ENCODE results near the gene EPS8L2.
"Not testable (repeated sequence)": the region's sequence is repeated elsewhere in the genome, so short reads cannot be mapped to it uniquely, and the experiment has no call there.

The EPS8L2 gene

DNA sequence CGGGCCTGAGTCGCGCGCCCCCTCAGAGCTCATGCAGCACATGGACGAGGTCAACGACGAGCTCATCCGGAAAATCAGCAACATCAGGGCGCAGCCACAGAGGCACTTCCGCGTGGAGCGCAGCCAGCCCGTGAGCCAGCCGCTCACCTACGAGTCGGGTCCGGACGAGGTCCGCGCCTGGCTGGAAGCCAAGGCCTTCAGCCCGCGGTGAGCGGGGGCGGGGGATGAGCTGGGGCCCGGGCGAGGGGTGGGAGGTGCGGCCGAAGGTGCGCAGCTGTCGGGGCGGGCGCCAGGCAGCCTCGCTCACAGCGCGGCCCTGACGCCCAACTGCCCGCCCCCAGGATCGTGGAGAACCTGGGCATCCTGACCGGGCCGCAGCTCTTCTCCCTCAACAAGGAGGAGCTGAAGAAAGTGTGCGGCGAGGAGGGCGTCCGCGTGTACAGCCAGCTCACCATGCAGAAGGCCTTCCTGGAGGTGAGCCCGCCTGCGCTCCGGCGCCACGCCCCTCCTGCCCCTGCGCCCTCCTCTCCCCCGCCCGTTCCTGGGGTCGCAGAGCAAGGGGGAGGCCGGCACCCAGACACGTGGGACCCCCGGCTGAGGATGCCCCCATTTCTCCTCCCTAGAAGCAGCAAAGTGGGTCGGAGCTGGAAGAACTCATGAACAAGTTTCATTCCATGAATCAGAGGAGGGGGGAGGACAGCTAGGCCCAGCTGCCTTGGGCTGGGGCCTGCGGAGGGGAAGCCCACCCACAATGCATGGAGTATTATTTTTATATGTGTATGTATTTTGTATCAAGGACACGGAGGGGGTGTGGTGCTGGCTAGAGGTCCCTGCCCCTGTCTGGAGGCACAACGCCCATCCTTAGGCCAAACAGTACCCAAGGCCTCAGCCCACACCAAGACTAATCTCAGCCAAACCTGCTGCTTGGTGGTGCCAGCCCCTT, 20.5 kb downstream of the EPS8L2 start:
- no peak for DNase-seq

DNA sequence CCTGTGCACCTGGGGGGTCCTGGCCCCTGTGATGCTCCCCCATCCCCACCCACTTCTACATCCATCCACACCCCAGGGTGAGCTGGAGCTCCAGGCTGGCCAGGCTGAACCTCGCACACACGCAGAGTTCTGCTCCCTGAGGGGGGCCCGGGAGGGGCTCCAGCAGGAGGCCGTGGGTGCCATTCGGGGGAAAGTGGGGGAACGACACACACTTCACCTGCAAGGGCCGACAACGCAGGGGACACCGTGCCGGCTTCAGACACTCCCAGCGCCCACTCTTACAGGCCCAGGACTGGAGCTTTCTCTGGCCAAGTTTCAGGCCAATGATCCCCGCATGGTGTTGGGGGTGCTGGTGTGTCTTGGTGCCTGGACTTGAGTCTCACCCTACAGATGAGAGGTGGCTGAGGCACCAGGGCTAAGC, 21.3 kb downstream of the EPS8L2 start:
- no peak for DNase-seq

DNA sequence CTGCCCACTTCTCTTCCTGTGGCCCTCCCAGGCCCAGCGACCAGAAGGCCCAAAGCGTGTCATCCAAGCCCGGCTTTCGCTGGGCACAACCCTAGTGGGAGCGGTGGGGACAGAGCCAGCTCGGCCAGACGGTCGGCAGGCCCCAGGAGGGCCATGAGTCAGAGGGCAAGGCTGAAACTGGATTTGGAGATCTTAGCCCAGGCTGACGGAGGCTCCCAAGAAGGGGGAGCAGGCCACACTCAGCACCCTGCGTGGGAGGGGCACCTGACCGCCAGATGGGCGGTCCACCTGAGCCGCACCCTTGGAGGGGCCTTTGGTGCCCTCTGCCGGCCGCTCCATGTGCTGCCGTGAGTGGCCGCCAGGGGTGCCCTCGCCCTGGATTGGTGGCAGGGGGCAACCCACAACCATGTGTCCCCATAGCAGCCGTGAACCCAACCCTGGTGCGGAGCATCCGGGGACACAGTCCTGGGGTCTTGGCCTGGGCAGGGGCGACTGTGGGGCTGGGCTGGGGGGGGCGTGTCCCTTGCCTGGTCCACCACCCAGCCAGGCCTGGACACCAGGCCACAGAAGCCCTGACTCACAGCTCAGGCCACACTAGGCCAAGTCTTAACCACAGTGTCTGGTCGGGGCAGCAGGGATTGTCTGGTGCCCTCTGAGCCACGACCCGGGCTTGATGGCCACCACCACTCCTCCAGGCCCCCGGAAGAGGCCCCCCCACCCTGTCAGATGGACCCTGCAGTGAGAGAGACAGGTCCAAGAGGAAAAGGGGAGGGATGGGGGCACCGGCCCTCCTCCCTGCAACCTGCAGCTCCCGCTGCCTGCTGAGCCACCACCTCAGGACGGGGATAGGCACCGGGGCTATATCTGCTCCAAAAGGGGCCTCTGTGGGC, 22.1 kb downstream of the EPS8L2 start:
- peak; percentile 65 for DNase-seq

DNA sequence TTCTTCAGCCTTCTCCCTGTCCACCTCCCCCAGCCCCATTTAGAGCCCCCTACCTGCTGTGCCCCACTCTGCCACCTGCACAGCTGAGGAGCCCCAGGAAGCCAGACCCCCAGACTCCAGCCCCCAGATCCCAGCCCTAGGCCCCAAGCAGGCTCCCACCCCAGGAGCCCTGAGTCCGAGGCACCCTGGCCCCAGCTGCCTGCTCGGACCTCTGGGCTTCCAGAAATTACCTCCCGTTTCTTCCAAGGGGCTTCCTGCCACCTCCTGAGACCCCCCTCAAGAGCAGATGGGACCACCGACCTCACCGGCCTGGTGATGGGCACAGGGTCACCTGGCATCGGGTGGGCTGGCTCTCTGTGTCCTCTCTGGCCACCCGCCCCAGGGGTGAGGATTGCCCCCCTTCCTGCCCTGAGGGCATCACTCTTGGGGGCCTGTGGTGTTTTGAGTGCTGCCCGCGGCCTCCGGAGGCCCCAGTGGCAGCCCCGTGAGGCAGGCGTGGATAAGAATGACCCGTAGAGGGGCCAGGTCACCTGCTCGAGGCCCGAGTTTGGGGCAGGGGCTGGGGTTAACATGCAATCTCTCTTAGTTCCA, 23.0 kb downstream of the EPS8L2 start:
- no peak for DNase-seq

DNA sequence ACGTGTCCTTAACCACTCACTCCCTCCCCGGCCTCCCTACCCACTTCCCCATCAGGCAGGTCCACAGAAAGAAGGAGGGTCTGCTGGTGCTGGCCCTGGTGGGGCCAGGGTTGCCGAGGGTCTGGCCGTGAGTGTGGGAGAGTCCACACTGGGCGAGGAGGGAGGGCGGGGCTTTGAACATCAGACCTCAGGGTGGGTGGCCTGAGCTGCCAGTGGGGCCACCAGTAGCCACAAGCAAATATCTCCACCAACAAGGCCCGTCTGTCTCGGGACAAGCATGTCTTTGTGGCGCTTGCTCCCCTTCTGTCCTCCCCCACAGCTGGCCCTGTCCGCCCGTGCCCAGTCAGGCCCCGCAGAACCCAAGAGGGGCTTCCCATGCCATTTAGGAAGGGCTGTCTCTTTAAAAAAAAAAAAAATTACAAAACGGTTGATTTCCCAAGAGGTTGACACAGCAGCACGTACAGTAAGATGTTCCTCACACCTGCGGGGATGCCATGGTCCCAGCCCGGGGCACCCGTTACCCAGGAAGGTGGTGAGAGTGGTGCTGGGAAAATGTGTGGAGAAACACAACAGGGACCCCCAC, 23.6 kb downstream of the EPS8L2 start:
- DNase-seq: no peak

DNA sequence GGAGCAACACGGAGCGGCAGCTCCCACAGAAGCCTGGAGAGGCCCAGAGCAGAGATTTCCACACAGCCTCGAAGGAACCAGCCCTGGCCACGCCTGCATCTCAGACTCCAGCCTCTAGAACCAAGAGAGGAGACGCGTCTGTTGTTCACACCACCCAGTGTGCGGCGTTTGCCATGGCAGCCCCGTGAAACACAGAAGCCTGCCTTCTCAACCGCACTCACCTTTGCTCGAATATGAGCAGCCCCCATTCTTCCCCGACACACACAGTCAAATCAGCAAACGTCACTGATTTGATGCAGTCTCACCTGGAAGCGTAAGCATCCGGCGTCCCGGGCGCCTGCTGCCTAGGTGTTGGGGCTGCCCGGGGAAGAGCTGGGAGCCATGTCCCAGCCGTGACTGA, 27.0 kb downstream of the EPS8L2 start:
- DNase-seq: no peak

DNA sequence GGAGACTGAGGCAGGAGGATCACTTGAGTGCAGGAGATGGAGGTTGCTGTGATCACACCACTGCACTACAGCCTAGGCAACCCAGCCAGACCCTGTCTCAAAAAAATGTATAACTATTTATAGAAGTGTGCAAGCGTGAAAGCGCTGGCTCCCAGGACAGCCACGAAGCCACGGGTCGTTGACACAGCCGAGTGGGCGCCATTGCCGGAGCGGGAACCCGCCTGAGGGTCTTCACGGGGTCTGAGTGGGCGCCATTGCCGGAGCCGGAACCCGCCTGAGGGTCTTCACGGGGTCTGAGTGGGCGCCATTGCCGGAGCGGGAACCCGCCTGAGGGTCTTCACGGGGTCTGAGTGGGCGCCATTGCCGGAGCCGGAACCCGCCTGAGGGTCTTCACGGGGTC, 28.5 kb downstream of the EPS8L2 start:
- not testable (repeated sequence) for DNase-seq

DNA sequence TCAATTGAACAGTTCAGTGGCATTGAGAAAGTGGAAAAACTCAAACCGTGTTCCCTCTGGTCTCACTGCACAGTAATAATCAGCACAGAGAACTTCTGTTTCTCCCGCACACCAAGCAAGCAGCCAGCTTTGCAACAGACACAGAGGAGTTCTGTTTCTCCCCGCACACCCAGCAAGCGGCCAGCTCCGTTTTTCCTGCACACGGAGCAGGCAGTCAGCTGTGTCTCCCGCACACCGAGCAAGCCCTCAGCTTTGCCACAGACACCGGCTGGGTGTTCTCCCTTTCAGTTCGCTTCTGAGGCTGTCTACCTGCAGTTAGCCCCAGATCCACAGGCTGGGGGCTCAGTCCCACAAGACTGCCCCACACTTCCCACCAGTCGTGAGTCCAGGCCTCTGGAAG, 31.3 kb downstream of the EPS8L2 start:
- no peak for DNase-seq

DNA sequence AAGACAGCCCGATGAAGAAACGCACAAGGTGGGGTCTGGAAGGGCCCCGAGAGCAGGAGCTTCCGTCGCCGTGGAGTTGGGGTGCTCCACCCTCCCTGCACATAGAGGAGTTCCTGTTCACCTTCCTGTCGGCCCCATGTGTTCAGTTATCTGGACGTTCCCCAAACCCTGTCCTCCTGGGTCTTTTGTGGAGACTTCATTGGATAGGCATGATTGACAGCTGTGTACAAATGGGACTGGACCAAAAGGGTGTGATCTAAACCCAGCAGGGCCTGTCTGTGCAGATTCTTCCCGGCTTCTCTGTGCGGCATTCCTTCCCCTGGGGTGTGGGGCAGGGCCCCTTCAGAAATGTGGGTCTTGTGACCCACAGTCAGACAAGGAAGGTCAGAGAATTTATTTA, 31.9 kb downstream of the EPS8L2 start:
- DNase-seq: not testable (repeated sequence)

DNA sequence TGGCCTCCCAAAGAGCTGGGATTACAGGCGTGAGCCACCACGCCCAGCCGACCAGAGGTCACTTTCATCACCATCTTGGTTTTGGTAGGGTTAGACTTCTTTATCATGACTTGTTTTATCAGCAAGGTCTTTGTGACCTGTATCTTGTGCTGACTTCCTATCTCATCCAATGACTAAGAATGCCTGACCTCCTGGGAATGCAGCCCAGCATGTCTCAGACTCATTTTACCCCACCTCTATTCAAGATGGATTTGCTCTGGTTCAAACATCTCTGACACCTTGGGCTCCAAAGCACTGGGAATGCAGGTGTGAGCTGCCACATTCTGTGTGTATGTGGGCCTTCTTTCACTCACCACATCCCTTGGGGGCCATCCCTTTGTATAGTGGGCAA, 36.1 kb downstream of the EPS8L2 start:
- DNase-seq: no peak

DNA sequence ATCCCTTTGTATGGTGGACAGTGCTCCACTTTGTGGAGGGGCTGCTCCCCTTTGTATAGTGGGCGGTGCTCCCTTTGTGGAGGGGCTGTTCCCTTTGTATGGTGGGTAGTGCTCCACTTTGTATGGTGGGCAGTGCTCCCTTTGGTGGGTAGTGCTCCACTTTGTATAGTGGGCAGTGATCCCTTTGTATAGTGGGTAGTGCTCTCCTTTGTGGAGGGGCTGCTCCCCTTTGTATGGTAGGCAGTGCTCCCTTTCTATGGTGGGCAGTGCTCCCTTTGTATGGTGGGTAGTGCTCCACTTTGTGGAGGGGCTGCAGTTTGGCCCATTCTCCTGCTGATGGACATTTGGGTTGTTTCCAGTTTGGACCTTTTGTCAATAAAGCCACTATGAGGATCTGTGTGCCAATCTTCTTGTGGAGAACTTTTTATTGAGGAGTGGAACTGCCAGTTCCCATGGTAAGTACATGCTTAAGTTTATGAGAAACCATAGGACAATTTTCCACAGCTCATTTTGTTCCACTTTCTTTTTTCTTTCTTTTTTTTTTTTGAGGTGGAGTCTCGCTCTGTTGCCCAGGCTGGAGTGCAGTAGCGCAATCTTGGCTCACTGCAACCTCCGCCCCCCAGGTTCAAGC, 36.7 kb downstream of the EPS8L2 start:
- no peak for DNase-seq

DNA sequence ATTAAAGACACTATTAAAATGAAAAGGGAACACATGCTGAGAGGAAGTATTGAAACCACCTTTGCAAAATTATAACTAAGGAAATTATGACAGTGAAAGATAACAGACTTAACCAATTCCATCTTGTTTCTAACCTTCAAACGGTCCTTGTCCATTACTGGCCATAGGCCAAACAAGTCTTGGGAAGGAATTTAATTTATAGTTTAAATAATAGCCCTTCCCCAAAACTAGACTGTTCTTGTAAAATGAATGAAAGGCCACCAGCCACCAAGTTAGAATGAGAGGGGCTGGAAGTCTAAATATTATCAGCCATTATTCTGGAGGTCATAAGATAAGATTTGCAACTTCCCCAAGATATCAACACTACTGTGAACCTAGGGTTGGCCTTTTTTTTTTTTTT, 39.4 kb downstream of the EPS8L2 start:
- DNase-seq: no peak

DNA sequence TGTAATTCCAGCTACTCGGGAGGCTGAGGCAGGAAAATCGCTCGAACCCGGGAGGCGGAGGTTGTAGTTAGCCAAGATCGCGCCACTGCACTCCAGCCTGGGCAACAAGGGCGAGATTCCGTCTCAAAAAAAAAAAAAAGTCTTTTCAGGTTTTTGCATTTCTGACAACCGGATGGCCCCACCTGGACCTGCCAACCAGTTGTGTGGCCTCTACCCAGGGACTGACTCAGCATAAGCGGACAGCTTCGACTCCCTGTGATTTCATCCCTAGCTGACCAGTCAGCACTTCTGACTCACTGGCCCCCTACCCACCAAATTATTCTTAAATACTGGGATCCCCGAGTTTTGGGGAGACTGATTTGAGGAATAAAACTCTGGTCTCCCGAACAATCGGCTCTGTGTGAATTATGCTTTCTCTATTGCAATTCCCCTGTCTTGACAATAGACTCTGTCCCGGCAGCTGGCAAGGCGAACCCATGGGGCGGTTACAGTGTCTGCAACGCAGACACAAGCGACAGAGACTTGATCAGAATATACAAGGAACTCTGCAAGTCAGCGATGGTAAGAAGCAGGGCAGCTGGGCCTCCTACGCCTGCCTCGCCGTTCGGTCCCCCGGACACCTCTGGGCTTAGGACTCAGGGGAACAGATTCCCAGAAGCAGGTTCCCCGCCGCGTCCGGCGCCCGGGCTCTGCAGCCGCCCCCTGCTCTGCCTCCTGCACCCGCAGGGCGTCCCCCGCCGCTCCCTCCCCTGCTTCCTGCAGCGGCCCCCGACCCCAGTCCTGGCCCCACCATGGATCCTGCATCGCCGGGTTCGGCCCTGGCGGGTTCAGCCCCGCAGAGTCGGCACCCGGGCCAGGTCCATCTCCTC, 40.5 kb downstream of the EPS8L2 start:
- DNase-seq: no peak

DNA sequence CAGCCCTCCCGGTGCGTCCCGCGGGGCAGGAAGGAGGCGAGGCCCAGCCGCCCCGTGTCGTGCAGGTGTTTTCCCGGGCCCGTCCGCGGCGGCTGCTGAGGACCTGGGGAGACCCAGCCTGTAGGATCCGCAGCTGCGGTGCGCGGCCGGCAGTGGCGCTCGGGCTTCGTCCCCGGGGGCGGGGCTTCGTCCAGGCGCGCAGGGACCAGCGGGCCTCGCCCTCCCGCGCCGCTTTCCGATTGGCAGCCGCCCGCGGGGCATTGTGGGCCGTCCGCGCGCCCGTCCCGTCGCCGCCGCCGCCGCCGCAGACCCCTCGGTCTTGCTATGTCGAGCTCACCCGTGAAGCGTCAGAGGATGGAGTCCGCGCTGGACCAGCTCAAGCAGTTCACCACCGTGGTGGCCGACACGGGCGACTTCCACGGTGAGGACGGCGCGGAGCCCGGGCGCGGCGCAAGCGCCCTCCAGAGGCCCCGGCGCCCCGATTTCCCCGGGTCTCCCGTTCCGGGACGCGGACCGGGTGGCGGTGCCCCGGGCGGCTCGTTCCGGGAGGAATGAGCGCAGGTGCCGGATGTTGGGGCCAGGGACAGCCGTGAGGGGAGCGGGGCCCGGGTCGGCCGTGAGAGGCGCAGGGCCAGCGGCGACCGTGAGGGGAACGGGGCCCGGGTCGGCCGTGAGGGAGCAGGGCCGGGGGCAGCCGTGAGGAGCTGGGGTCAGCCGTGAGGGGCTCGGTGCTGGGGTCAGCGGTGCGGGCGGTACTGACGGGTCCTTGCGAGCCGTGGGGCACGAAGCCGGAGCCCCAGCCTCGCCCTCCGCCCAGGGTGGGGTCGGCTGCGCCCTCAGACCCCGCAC, 41.4 kb downstream of the EPS8L2 start, which contains the start of gene TALDO1:
TSS of gene TALDO1 (plus strand) at position 307 of the 849 bp plus-strand sequence. CDS start at position 325, 18 bp downstream.
- peak; percentile 90 for DNase-seq

DNA sequence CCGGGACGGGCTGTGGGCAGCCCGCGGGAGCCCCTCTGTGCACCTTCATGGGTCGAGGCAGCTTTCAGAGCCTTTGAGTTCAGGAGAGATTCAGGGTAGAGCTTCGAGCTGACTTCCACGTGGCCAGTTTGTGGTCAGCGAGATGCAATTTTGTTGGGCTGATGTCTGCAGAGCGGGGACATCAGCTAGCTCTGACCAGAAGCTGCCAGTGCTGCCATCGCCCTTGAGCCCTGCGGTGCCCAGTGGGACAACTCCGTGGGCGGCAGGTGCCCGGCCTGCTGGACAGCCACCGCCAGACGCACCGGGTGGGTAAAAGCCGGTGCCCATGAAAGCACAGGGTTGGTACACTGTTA, 42.0 kb downstream of the EPS8L2 start:
- no peak for DNase-seq

DNA sequence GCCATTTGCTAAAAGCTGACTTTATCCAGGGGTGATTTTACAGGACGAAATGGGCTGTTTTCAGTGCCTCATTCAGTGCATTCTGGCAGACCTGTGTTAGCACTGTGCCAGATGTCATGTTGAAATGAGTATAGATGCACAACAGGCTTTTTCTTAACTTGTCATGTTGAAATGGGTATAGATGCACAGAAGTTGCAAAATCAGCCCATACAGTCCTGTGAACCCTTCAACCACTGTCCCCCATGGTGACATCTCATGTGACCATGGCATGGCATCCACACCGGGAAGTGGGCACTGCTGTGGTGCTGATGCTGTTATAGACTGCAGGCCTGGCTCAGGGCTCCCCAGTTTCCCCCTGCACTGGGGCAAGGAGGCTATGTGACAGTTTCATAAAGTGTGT, 43.7 kb downstream of the EPS8L2 start:
- no peak for DNase-seq

DNA sequence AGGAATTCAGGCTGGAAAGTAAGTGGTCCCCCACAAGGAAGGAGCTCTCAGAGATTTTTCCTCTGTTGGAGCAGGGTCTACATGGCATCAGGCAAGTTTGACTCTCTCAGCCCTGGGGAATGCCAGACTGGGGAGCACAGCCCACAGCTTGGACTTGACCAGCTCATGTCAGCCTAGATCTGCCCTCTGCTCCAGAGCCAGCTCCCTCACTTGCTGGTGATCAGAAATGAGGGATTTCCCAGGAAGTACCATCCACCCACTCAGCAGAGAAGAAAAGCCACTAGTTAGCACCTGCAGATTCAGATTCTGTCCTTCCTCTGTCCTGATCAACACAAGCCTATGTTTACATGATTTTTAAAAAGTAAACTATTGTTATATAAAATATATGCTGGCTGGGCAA, 54.2 kb downstream of the EPS8L2 start:
- DNase-seq: no peak

DNA sequence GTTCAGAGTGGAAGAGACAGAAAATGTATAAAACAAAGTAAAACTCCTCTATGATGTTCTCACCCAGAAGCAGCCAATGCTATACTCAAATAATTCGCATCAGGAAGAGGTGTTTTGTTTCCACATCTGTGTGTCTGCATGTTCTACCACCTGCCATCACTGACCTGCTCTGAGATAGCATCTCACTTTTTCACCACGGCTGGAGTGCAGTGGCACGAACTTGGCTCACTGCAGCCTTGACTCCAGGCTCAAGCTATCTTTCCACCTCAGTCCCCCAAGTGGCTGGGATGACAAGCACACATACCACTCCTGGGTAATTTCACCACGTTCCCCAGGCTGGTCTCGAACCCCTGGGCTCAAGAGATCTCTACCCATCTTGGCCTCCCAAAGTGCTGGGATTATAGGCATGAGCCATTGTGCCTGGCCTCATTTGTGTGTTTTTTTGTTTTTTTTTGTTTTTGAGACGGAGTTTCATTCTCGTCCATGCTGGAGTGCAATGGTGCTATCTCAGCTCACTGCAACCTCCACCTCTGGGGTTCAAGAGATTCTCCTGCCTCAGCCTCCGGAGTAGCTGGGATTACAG, 55.6 kb downstream of the EPS8L2 start:
- DNase-seq: no peak

DNA sequence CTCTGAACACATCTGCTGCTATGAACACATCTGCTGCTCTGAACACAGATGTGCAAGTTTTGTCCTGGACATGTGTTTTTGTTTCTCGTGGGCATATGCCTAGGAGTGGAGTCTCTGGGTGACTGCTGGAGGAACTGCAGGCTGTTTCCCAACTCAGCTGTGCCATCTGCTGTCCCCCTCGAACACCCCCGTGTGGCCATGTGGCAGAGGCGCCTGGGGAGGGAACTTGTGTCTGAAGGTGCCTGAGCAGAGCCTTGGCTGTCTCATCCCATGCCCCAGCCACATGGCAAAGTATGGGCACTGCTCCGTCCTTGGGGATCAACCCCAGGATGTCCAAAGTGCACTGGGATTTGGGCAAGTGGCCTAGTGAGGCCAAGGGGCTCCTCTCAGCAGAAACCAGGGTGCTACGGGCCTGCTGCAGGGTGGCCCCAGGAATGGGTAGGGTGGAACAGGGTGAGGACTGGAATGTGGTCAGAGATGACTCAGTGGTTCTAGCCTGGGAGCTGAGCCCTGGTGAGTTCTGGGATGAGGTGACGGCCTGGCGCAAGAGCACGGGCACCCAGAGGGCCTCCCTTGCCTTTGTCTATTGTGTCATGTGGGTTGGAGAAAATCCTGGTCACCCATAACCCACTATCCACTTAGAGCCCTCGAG, 56.5 kb downstream of the EPS8L2 start:
- DNase-seq: no peak

DNA sequence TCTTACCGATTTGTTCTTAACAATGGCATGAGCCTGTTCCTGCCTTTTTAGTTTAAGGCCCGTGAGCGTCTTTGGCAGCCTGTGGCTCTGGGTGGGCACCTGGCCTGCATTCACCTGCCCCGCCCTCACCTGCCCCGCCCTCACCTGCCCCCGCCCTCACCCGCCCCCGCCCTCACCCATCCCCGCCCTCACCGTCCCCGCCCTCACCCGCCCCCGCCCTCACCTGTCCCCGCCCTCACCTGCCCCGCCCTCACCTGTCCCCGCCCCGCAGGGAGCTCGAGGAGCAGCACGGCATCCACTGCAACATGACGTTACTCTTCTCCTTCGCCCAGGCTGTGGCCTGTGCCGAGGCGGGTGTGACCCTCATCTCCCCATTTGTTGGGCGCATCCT, 57.0 kb downstream of the EPS8L2 start:
- no peak for DNase-seq
